Glomerular visceral epithelial cell (primary cell): ENCODE measurements around the gene IL27RA.

Source experiments
- DNase-seq: peaks from one replicate; pipeline ENCODE4 v3.0.0-alpha.2; 2016; ENCODE audit errors: extremely low spot score

The IL27RA gene

DNA sequence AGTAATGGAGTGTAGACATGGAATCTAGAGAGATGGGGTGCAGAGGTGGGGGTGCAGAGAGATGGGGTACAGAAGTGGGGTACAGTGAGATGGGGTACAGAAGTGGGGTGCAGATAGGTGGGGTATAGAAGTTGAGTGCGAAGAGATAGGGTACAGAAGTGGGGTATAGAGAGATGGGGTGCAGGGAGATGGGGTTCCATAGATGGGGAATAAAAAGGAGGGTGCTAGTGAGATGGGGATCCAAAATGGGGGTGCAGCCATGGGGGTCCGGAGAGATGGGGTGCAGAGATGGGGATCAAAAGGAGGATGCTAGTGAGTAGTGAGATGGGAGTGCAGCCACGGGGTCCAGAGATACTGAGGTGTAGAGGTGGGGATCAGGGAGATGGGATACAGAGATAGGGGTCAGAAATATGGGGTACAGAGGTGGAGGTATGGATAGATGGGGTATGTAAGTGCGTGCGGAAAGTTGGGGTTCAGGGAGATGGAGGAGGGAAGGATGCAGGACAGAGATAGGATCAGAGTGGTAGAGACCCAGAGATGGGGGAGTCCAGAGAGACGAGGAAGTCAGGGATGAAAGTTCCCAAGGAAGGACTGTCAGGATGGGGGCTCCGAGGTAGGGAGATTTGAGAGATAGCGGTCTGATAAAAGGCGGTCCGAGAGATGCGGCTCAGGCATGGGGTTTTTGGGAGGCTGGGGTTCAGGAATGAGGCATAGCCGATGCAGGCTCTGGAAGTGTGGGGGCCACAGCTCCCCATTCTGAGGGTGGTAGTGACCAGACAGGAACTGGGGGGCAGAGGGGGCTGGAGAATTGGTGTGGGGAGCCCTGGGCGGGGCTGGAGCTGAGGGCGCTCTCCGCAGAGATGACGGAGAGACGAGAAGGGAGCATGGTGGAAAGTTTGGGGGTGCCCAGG is 26.9 kb downstream of the IL27RA start:
- no peak for DNase-seq

DNA sequence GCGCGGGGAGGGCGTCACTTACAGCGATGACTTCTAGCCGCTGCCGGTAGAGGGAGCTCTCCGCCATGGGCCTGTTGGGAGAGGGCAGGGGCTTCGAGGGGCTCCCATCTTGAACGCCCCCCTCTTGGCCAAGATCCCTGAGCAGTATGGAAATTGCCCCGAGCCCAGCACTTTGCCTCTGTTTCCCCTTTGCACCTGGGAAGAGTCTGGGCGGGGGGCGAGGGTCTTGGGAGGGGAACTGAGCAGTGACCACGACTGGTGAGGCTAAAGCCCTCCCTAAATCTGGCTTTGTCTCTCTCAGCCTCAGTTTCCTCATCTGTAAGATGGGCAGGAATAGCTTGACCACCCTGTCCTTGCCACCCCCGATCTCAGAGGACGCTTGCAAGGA is 27.5 kb downstream of the IL27RA start:
- DNase-seq, result no peak

DNA sequence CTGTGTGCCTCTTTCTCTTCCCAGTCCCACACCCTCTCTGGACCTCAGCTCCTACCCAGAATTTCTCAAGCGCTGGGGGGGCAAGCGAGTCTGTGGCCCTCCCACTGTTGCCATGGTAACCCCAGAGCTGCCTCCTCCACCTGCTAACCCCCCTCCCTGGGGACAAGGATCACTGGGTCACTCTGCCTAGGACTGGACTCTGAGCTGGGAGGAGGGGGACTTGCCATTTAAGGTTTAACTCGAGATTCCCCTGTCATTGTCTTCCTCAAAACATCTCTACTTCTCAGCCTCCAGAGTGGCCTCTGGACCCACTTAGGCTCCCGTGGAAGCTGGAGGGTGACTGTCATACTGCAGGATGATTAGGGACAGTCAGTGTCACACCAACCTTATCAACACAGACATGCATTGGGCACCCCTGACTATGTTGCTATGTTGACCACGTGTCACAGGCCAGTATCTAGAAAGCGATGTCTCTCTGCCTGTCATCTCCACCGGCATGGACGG is 28.1 kb downstream of the IL27RA start:
- DNase-seq, result no peak

DNA sequence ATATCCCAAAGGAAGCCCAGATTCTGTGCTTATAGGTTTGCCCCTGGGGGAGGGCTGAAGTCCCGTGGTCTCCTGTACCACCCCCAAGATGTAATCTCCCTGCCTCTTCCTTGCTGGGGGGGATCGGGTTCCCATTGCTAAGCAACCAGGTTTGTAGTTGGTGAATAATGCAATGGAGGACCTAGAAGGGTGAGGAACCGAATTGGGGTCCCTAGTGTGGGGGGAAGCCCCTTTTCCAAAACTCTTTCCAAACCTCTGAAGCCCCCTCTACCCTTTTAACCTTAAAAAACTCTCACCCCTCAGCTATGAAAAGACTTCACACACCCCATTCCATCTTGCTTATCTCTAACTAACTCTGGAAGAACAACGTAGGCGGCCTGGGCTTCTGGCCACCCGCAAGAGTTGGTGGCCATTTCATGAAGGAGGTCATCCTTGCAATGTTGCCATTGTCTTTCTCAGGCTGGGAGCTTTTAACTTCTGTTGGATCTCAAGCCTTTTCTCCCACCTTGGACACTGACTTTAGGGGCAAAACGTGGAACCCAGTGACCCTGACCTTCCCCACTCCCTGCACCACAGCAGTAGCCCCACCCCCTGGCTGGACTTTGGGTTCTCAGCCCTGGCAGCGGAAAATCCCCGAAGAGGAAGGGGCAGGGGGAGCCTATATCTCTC is 29.7 kb downstream of the IL27RA start:
- no peak for DNase-seq

DNA sequence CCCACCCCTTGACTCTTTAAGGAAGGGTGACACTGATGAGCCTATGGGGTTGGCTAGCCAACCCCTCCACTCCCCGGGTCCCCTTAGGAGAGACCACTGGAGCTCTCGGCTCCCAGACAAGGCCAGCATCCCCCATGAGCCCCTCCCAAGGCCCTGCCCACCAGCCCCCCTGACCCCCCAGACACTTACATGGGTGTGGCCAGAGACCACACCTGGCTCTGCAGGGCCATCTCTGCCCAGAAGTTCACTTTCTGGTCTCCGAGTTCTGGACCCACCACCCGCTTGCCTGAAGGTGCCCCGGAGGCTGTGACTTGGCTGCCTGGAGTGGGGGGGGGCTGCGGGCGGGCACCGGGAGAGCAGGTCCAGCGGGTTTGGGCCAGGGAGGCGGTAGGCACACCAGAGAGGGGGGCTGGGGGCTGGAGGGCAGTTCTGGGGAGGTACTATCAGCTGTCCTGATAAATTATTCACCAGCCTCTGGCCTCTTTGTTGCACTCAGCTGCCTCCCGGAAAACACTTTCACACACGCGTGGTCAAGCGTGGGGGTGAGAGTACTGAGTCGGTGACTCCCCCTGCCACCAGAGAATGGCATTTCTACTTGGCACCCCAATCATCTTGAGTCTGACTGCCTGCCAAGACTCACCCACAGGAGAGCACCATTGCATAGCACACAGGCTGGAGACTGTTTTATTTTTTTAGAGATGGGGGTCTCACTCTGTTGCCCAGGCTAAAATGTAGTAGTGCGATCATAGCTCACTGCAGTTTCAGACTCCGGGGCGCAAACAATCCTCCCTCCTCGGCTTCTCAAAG is 30.4 kb downstream of the IL27RA start, which contains the start of gene PALM3:
TSS of gene PALM3 (minus strand) at position 326 of the 807 bp plus-strand sequence. CDS start at position 230, 96 bp downstream.
- DNase-seq, result peak; percentile 69

DNA sequence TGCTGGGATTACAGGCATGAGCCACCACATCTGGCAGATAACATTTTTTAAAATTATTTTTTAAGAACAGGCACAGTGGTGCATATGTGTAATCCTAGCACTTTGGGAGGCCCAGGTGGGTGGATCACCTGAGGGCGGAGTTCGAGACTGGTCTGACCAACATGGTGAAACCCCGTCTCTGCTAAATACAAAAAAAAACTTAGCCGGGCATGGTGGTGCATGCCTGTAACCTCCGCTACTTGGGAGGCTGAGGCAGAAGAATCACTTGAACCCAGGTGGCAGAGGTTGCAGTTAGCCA is 30.9 kb downstream of the IL27RA start:
- no peak for DNase-seq

DNA sequence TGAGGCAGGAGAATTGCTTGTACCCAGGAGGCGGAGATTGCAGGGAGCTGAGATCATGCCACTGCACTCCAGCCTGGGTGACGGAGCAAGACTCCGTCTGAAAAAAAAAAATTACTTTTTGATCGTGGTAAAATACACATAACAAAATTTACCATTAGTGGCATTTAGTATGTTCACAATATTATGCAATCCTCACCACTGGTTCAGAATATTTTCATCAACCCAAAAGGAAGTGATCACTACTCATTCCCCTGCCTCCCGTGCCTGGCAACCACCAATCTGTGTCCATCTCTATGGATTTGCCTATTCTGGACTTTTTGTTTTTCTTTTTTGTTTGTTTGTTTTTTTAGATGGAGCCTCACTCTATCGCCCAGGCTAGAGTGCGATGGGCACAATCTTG is 31.5 kb downstream of the IL27RA start:
- DNase-seq, result no peak

DNA sequence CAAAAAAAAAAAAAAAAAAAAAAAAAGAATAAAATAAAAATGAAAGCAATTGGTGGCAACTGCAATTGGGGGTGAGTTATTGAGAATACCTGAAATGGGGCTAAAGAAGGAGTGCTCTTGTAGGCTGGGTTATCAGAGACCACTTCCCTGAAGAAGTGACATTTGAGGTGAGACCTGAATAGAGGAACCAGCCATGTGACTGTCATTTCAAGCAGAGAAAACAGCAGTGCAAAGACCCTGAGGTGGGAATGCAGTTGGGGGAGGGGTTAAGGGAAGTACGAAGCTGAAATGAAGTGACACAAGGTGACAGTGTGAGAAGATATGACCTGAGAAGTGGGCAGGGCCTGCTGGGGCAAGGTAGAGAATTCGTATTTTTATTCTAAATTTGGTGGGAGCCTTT is 34.6 kb downstream of the IL27RA start:
- DNase-seq, result no peak

DNA sequence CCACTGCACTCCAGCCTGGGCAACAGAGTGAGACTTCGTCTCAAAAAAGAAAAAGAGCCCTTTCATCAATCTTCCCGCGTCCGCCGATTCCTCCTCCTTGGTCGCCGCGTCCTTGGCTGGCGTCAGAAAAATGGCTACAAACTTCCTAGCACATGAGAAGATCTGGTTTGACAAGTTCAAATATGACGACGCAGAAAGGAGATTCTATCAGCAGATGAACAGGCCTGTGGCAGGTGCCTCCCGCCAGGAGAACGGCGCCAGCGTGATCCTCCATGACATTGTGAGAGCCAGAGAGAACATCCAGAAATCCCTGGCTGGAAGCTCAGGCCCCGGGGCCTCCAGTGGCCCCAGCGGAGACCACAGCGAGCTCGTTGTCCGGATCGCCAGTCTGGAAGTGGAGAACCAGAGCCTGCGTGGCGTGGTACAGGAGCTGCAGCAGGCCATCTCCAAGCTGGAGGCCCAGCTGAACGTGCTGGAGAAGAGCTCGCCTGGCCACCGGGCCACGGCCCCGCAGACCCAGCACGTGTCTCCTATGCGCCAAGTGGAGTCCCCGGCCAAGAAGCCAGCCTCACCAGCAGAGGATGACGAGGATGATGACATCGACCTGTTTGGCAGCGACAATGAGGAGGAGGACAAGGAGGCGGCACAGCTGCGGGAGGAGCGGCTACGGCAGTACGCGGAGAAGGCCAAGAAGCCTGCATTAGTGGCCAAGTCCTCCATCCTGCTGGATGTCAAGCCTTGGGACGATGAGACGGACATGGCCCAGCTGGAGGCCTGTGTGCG is 38.9 kb downstream of the IL27RA start:
- DNase-seq, result no peak

DNA sequence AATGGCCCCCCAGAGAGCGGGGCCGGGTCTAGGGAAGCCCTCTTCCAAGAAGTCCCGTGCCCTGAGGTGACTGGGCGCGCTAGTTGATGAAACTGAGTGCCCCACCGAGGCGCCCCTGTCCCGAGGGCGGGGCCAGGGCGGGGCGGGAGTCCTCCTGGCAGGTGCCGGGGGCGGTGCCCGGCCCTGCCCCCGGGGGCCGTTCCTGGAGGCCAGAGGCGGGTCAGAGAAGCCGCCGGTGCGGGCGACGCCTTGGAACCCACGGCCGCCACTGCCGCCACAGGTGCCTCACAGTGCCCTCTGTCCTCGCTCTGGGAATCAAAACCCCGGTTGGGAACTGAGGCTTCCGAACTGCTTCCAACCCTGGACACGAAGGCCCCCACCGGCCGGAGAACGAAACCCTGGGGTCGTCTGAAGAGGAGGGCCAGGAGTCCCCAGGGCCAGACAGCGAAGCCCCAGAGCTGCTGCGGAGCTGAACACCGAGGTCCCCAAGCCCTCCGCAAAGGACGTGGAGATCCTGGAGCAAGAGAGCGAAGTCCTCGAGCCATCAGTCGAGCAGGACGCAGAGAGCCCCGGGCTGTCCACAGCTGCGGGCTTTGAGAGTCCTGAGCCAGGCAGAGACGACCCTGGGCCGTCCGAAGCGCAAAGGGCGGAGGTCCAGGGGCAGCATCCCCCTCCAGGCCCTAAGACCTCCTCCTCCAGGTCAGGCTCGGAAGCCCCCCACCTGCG is 41.1 kb downstream of the IL27RA start, which contains the start of gene MISP3:
TSS of gene MISP3 (plus strand) at position 252 of the 726 bp plus-strand sequence. CDS start 524 bp downstream, outside the sequence.
- peak; percentile 36 for DNase-seq

DNA sequence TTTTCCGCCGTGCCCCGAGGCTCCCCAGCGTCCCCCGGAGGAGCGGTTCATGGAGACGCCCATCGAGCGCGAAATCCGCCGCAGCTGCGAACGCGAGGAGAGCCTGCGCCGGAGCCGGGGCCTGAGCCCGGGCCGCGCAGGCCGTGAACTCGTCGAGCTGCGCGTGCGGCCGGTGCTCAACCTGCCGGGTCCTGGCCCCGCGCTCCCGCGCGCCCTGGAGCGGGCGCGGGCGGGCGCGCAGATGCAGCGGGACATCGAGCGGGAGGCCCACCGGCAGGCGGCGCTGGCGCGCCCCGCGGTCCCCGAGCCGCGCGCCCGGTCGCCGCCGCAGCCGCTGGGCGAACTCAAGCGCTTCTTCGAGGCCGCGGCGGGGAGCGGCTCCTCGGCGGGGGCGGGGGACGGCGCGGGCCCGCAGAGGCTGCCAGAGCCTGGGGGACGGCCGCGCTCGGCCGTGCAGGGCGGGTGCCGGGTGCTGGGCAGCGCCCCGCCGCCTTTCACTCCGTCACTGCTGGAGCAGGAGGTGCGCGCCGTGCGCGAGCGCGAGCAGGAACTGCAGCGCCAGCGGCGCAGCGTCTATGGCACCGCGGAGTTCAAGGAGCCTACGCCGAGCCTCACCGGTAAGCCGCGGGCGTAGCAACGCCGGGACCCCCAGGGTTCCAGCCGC is 41.8 kb downstream of the IL27RA start:
- DNase-seq, result peak; percentile 81

DNA sequence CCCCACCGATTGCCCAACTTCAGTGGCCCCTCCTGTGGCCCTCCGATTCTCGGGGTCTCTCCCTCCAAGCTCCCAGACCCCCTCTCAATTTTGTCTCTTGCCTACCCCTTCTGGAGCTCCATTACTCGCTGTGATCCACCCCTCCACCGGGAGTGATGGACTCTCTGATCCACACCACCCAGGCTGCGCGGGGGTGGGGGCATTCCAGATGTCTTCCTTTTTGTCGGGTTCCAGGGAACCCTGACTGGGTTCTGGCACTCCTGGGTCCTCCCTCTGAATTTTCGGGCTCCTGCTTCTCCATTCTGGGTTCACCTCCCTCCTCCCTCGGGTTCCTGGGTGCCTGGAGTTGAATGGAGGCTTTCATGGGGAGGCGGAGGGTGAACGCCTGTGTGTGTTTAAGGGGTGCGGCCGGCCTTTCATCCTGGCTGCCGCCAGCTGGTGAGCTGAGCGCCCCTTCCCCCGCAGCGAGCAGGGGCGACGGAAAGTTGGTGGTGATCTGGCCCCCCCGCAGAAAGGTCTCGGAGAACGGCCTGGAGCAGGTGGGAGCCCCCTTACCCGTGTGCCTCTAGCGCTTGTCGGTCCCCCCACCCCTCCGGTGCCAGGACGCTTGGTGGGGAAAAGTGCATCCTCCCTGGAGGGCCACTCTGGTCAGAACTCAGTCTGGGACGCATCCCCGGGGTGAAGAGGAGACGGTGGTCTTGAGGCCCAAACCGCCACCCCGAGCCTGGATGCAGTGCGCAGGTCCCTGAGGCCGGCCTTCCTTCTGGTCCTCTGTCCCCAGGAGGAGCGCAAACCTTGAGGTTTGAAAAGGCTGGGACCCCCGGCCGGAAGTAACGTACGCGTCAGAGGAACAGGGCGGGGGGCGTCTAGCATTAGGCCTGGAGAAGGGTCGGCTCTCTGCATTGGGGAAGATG is 42.6 kb downstream of the IL27RA start:
- DNase-seq, result no peak

DNA sequence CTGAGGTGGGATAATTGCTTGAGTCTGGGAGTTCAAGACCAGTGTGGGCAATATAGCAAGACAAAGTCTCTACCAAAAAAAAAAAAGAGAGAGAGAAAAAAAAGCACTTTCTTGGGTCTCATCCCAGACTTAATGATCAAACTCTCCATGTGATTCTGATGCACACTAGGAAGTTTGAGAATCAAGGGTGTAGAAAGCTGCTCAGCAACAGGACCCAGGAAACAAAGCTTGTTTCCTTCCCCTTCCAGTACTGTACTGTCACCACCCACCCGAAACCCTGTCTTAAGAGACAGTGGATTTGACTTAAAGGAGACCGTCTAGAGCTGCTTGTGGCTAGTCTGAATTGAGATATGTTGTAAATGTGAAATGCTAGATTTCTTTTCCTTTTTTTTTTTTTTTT is 46.8 kb downstream of the IL27RA start:
- no peak for DNase-seq

DNA sequence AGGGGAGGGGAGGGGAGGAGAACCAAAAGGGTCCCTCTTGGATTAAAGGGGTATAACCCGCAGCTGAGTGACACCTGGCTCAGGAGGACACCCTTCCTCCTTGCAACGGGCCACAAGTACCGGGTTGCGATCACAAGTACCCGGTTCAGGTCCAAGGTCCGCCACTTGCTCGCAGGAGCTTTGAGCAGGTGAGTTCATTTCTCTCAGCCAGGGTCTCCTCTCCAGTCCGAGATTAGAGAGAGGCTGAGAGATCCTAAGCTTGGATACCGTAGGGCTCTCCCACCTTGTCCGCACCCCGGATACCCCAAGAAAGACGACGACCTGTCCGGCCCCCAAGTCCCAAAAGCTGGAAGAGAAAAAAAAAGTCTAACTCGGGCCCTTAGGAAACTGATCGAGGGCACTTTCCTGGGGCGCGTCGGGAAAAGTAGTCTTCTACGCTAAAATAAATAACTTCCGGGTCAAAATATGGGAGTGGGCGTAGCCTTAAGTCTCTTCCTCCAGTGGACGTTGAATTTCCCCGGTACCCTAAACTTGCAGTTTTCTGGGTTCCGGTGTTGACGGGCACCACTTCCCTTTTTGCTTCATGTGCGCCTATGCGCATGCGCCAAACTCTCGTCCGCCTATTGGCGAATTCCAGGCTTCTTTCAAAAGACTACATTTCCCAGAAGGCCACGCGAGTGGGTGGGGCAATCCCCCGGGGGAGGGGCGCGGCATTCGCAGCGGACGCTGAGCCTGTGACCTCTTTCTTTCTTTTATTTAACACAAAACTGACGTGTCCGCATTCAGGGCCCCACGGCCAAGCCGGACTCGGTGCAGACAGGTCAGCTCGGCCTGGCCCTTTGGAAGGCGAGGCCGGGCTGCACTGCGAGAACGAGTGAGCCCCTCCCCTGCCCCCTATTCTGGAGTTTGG is 49.6 kb downstream of the IL27RA start:
- DNase-seq, result peak; percentile 100

DNA sequence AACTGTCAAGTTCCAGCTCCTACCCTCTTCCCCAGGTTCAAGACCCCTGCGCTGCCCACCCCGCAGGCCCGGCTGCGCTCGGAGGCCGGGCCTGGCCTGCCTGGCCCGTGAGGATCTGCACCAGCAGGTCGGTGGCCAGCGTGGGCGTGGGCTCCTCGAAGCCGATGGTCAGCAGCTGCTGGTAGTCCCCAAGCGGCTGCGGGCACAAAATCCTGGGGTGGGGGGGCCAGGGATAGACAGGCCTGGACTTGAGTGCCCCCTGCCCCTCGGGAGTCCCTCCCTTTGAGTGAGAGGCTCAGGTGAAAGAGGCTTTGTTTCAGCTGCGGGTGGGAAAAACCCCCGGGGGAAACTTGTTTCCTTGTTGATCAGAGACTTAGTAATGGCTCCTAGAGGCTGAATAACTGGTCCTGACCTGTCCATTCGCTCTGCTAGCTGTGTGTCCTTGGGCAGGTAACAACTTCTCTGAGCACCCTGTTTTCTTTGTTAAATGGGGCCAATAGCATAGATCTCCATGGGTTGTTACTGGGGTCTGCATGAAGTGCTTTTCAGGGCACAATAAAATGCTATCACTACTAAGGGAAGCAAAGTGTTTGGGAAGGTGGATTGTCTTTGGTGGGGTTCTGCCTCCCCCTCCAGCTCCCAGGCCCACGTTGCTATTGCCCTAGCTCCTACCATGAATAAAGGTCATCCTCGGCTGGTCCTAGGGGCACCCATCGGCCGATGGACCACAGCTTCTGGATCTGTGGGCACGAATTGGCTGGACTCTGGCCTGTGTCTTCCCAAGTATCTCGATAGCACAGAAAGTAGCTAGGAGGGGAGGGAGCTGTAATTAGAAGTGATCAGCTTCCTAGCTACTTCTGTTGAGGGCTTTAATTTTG is 50.5 kb downstream of the IL27RA start:
- no peak for DNase-seq

DNA sequence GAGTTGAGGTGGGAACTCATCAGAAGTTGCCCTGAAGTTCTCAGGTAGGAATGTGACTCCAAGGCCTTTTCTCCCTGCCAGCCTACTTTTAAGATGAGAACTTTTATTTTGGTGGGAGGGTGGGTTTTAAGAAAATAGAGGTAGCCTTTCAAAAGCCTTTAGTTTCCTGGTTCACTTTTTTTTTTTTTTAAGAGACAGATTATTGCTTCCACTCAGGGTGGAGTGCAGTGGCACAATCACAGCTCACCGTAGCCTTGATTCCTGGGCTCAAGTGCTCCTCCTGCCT is 51.1 kb downstream of the IL27RA start:
- DNase-seq, result no peak

DNA sequence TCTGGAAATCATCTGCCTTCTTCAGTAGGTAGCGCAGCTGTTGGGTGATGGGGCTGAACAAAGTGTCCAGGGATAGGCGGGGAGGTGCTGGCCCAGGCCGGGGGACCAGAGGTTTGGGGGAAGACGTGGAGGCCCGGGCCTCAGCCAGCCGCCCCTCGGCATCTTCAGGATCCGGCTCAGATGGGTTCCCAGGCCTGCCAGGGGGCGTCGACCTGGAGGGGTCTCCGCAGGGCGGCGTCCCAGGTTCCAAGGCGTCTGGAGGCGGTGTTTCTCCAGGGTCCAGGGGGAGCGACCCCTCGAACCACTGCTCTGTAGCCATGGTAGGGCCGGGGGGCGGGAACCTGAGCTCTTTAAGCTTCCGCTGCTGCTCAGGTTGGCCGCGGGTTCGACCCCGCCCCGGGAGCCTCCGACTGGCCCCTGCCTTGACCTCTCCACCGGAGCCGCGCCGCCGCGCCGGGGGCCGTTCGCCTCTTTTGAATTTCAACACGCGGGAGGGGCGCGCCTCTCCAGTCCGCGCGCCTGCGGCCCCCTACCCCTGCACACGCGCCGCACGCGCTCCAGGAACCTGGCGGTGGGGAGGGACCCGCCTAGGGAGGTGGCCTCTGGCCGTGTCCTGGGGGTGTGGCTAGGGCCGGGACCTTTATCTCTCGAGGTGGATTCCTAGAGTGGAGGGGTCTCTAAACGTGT is 53.9 kb downstream of the IL27RA start, which contains the start of gene C19orf67:
TSS of gene C19orf67 (minus strand) at position 475 of the 687 bp plus-strand sequence. CDS start at position 319, 156 bp downstream.
- DNase-seq, result no peak
